Measurements from ENCODE around the gene SCP2. TPM values are rescaled to one million over a fixed set of nuclear protein-coding genes. Genes with fewer than 3 reads are reported as not detected.
"Not testable (repeated sequence)": the region's sequence is repeated elsewhere in the genome, so short reads cannot be mapped to it uniquely, and the experiment has no call there.

Gene SCP2
- total RNA-seq, 2 experiments from 2014 or later, result 78.1 to 81.1 TPM

DNA sequence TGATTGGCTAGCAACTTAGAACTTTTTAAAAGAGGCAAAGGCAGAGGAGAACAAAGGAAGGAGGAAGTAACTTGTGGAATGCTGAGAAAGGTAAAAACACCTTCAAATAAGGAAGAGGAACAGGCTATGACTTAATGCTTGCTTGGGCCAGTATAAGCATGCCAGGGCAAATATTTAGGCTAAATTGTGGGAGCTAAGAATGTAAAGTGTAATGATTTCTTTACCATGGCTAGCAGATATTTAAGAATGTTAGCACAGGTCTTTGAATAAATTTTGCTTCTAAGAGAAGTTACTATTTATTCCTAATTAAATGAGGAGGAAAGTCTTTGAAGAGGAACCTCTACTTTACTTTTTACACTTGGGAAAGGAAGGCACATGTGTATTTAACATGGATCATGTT is 22.5 kb downstream of the SCP2 start:
- POLR2A ChIA-PET; H3K4me3 Mint-ChIP-seq; H3K27ac Mint-ChIP-seq; CTCF ChIA-PET; H3K36me3 Mint-ChIP-seq; intact Hi-C loops (cut with micrococcal nuclease); H3K9me3 Mint-ChIP-seq; DNase-seq; H3K27me3 Mint-ChIP-seq; H3K4me1 Mint-ChIP-seq (ENCODE audit: low read depth): not testable (repeated sequence)

DNA sequence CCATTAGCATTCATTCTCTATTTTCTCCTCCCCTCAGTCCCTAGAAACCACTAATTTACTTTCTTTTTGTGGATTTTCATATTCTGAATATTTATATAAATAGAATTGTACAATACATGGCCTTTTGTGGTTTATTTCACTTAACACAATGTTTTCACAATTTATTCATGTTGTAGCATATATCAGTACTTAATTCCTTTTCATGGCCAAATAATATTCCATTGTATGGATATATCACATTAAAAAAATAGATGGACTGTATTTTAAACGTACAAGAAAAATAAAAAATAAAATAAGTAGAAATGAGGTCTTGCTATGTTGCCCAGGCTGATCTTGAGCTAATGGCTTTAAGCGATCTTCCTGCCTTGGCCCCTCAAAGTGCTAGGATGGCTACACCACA is 25.0 kb downstream of the SCP2 start:
- ChIA-PET CTCF (no interaction called here), POLR2A (interaction anchor here (0.6 kb wide), 1 partner anchor 215 kb away, joined by 3 read pairs; no protein-coding TSS in a partner anchor)
- H3K4me1 Mint-ChIP-seq (ENCODE audit: low read depth), result peaks cover 5% of the 10 kb centered on the region
- no peak overlapping the region for H3K4me3 Mint-ChIP-seq
- H3K36me3 Mint-ChIP-seq, result peaks cover 9% of the 10 kb centered on the region
- no peak overlapping the region for H3K27ac Mint-ChIP-seq
- H3K9me3 Mint-ChIP-seq, result peaks cover 5% of the 10 kb centered on the region
- no peaks in the 10 kb centered on the region for H3K27me3 Mint-ChIP-seq
- no peak for DNase-seq
- intact Hi-C loops (cut with micrococcal nuclease), result no loop called here

DNA sequence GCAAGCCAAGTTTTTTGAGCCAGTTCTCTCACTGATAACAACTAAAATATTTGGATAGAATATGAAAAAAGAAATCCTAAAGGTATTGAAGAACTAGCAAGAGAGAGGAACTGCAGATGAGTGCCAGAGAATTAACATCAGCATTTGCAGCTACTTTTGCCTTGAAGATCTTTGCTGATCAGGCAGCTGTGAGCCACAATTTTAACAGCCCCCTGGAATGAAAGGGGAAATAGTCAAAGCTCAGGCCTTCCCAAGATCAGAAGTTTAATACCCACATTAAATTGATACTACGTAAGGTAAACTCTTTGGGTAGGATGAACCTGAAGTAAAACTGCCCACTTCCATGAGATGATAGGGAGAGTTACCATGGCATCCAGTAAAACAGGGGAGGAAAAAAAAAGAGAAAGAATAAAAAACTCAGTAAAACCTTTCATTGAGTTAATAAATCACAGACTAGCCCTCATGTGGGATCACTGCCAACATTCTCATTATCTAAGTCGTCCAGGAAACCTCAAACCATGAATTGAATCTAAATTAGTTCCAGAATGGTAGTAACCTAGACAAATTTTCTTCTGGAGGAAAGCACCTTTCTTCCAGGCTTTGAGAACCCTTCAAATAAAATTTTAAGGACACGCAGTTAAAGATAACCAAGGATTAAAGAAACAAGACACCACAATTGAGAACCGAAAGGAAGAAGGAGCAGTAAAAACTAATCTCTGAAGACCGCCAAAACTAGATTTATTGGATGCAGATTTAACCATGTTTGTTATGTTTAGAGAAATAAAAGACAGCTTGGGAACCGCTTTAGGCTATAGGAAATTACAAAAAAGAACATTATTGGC is 28.3 kb downstream of the SCP2 start:
- Mint-ChIP-seq H3K36me3 (no peaks in the 10 kb centered on the region), H3K27ac (no peak overlapping the region), H3K27me3 (no peaks in the 10 kb centered on the region), H3K4me1 (ENCODE audit: low read depth) (no peaks in the 10 kb centered on the region), H3K9me3 (no peaks in the 10 kb centered on the region), H3K4me3 (no peak overlapping the region)
- ChIA-PET POLR2A (no interaction called here), CTCF (interaction anchor here (0.6 kb wide), 1 partner anchor 18 kb away, joined by 3 read pairs; no protein-coding TSS in a partner anchor)
- intact Hi-C loops (cut with micrococcal nuclease), result no loop called here
- no peak for DNase-seq

DNA sequence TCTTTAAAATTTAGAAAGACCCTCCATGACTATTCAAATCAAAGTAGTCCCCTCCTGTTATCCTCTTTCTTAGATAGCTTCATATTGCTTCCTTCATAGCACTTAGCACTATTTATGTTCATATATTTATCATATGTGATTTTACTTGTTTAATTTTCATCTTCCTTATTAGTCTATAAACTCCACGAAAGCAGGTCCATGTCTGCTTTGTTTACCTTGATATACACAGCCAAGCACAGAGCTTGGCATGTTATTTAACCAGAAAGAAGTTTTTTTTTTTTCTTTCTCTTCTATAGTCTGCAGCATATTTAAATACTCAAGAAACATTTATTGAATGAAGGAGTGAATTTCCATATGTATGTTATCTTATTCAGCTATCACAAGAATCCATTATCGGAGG is 36.0 kb downstream of the SCP2 start:
- H3K36me3 Mint-ChIP-seq, result peaks cover 3% of the 10 kb centered on the region
- H3K4me3 Mint-ChIP-seq, result no peak overlapping the region
- H3K9me3 Mint-ChIP-seq, result no peaks in the 10 kb centered on the region
- no peaks in the 10 kb centered on the region for H3K27me3 Mint-ChIP-seq
- POLR2A ChIA-PET, result interaction anchor here (0.5 kb wide), 1 partner anchor 338 kb away, joined by 3 read pairs; no protein-coding TSS in a partner anchor
- no peak for DNase-seq
- intact Hi-C loops (cut with micrococcal nuclease), result no loop called here
- no peaks in the 10 kb centered on the region for H3K4me1 Mint-ChIP-seq (ENCODE audit: low read depth)
- CTCF ChIA-PET, result interaction anchor here (1.0 kb wide), 1 partner anchor 14 kb away, joined by 3 read pairs; no protein-coding TSS in a partner anchor
- H3K27ac Mint-ChIP-seq, result no peak overlapping the region

DNA sequence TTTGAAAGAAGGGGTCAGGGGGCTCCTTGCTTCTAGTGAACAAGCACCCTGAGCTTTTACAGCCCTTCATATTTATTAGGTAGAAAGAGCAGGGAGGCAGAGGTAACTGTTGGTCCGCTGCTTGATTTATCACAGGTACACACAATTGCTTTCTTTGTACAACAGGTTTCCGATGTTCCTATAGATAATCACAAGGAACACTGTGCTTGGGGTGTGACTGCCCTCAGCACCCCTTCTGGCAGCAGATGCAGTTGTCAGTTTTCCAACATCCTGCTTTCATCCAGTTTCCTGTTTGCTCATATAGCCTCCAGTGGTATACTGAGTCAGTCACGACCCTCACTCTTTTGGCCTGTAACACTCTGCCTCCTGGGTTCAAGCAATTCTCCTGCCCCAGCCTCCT is 40.6 kb downstream of the SCP2 start:
- H3K27ac Mint-ChIP-seq, result no peak overlapping the region

DNA sequence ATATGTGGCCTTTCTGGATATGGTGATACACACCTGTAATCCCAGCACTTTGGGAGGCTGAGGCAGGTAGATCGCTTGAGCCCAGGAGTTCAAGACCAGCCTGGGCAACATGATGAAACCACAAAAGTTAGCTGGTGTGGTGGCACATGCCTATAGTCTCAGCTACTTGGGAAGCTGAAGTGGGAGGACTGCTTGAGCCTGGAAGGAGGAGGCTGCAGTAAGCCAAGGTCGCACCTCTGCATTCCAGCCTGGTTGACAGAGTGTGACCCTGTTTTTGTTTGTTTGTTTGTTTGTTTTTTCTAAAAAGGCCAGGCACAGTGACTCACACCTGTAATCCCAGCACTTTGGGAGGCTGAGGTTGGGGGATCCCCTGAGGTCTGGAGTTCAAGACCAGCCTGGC is 42.2 kb downstream of the SCP2 start:
- H3K36me3 Mint-ChIP-seq; H3K9me3 Mint-ChIP-seq; POLR2A ChIA-PET; H3K27ac Mint-ChIP-seq; intact Hi-C loops (cut with micrococcal nuclease); H3K4me1 Mint-ChIP-seq (ENCODE audit: low read depth); DNase-seq; CTCF ChIA-PET; H3K4me3 Mint-ChIP-seq; H3K27me3 Mint-ChIP-seq: not testable (repeated sequence)

More for the DNA sequence above, 40.6 kb downstream of the SCP2 start:
- intact Hi-C loops (cut with micrococcal nuclease), result no loop called here
- CTCF ChIA-PET, result no interaction called here
- POLR2A ChIA-PET, result no interaction called here
- H3K4me1 Mint-ChIP-seq (ENCODE audit: low read depth), result no peaks in the 10 kb centered on the region
- no peak for DNase-seq
- H3K36me3 Mint-ChIP-seq, result peaks cover 3% of the 10 kb centered on the region
- H3K4me3 Mint-ChIP-seq, result no peak overlapping the region
- H3K9me3 Mint-ChIP-seq, result no peaks in the 10 kb centered on the region
- no peaks in the 10 kb centered on the region for H3K27me3 Mint-ChIP-seq

DNA sequence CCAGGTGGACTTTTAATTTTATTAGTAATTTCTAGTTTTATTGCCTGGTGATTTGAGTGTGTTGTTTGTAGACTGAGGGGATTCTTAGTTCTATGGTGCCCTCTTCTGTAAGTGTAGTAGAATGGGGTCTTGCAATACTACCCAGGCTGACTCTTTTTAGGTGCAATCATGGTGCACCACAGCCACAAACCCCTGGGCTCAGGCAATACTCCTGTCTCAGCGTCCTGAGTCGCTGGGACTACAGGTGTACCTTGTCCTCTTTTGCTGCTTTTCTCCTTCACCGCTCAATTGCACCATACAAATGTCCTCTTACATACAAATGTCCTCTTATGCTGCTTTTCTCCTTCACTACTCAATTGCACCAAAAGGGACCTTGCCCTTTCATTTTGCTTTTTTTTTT is 43.1 kb downstream of the SCP2 start:
- Mint-ChIP-seq H3K4me1 (ENCODE audit: low read depth) (no peaks in the 10 kb centered on the region), H3K36me3 (peaks cover 5% of the 10 kb centered on the region), H3K27me3 (no peaks in the 10 kb centered on the region), H3K4me3 (no peak overlapping the region), H3K27ac (no peak overlapping the region), H3K9me3 (no peaks in the 10 kb centered on the region)
- no peak for DNase-seq
- CTCF ChIA-PET, result no interaction called here
- POLR2A ChIA-PET, result no interaction called here
- intact Hi-C loops (cut with micrococcal nuclease), result no loop called here

DNA sequence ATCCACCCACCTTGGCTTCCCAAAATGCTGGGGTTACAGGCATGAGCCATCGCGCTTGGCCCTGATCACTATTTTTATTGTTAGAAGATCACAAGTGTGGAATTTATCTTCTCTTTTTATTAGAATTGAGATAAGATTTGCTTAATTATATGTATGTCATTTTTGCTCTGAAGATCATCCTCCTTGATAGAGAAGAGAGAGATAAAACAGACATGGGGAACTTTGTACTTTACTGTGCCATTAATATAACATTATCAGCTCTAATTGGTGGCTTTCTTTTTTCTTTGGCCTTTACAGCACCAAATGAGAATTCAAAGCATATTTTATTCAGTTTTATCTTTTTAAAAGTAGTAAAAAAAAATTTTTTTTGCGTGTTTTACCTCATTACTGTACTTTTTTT is 46.8 kb downstream of the SCP2 start:
- POLR2A ChIA-PET, result no interaction called here
- H3K27me3 Mint-ChIP-seq, result no peaks in the 10 kb centered on the region
- no peaks in the 10 kb centered on the region for H3K4me1 Mint-ChIP-seq (ENCODE audit: low read depth)
- peaks cover 6% of the 10 kb centered on the region for H3K36me3 Mint-ChIP-seq
- DNase-seq, result no peak
- CTCF ChIA-PET, result no interaction called here
- H3K4me3 Mint-ChIP-seq, result no peak overlapping the region
- no peaks in the 10 kb centered on the region for H3K9me3 Mint-ChIP-seq
- no peak overlapping the region for H3K27ac Mint-ChIP-seq
- intact Hi-C loops (cut with micrococcal nuclease), result no loop called here

DNA sequence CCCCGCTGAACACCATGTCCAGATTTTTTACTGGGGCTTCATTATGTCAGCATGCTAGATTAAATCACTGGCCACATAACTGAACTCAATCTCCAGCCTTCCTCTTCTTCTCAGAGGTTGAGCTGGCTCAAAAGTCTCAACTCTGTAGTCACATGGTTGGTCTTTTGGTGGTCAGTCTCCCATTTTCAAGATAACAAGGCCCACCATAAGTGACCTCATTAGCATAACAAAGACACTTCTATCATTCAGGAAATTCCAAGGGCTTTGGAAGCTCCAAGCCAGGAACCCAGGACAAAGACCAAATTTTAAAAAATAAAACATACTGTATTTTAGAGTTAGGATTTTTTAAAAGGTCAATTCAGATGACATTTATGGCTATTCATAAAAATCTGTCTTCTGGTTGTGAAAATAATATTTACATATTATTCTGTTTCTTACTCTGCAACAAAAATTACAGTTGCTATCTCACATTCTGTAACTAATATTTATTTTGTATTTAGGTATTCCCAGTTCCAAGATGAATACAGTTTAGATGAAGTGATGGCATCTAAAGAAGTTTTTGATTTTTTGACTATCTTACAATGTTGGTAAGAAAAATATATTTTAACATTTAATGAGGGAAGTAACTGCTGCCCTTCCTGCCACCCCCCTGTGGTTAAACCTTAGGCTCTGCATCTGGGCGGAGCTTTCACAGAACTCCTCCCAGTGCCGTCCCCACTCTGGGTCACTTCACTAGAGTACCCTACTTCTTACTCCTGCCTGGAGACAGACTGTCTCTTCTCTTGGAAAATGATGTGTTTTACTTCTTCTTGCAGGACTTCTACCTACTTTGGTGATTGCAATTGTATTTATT is 49.3 kb downstream of the SCP2 start:
- Mint-ChIP-seq H3K9me3 (no peaks in the 10 kb centered on the region), H3K36me3 (peaks cover 6% of the 10 kb centered on the region), H3K27ac (no peak overlapping the region), H3K27me3 (no peaks in the 10 kb centered on the region), H3K4me1 (ENCODE audit: low read depth) (no peaks in the 10 kb centered on the region), H3K4me3 (no peak overlapping the region)
- ChIA-PET POLR2A (no interaction called here), CTCF (interaction anchor here (0.7 to 1.2 kb wide), 2 partner anchors 13 to 57 kb away, joined by 3 read pairs; no protein-coding TSS in a partner anchor)
- intact Hi-C loops (cut with micrococcal nuclease), result no loop called here
- DNase-seq, result no peak

DNA sequence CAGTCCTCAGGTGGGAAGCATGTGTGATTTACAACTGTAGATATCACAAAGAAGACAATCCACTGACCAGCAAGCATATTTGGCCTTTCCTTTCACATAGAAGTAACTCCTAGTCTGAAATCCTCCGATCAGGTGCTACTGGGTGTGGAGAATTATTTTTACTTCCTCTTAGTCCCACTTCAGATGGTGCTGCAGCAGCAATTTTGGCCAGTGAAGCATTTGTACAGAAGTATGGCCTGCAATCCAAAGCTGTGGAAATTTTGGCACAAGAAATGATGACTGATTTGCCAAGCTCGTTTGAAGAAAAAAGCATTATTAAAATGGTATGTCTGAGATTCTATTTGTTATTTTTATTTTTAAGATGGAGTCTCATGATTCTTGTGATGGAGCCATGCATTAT is 51.0 kb downstream of the SCP2 start:
- Mint-ChIP-seq H3K27me3 (no peaks in the 10 kb centered on the region), H3K9me3 (peaks cover 3% of the 10 kb centered on the region), H3K4me3 (no peak overlapping the region), H3K27ac (no peak overlapping the region), H3K4me1 (ENCODE audit: low read depth) (no peaks in the 10 kb centered on the region), H3K36me3 (peaks cover 16% of the 10 kb centered on the region)
- no peak for DNase-seq
- intact Hi-C loops (cut with micrococcal nuclease), result no loop called here
- ChIA-PET POLR2A (no interaction called here), CTCF (no interaction called here)

DNA sequence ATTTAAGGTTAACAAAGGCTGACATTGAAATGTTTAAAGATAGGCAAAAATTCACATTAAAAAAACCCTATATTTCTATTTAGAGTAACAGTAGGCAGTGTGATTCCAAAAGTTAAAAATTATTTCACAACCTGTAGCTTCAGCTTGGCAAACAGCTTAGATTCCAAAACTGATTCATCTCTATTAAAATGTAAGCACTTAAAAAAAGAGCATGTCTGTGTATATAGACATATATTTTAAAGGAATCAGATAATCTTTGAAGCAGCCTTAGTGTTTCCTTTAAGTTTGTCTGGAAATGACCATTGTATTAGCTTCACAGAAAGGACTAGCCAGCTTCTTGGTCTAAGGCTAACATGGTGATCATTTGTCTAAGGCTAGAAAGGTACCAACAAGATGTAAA is 65.7 kb downstream of the SCP2 start:
- H3K27me3 Mint-ChIP-seq; H3K9me3 Mint-ChIP-seq; H3K4me1 Mint-ChIP-seq (ENCODE audit: low read depth); H3K27ac Mint-ChIP-seq; DNase-seq; H3K4me3 Mint-ChIP-seq; CTCF ChIA-PET; intact Hi-C loops (cut with micrococcal nuclease); H3K36me3 Mint-ChIP-seq; POLR2A ChIA-PET: not testable (repeated sequence)

DNA sequence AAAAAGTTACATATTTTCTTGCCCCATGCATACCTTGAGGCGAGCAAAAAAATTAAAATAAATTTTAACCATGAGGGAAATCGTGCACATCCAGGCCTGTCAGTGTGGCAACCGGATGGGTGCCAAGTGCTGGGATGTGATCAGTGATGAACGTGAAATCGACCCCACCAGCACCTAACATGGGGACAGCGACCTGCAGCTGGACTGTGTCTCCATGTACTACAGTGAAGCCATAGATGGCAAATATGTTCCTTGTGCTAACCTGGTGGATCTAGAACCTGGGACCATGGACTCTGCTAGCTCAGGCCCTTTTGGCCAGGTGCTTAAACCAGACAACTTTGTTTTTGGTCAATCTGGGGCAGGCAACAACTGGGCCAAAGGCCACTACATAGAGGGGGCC is 67.6 kb downstream of the SCP2 start:
- intact Hi-C loops (cut with micrococcal nuclease), result no loop called here
- ChIA-PET POLR2A (no interaction called here), CTCF (no interaction called here)
- no peak overlapping the region for H3K4me3 Mint-ChIP-seq
- H3K36me3 Mint-ChIP-seq, result peaks cover 6% of the 10 kb centered on the region
- no peaks in the 10 kb centered on the region for H3K4me1 Mint-ChIP-seq (ENCODE audit: low read depth)
- no peak for DNase-seq
- H3K9me3 Mint-ChIP-seq, result no peaks in the 10 kb centered on the region
- no peak overlapping the region for H3K27ac Mint-ChIP-seq
- no peaks in the 10 kb centered on the region for H3K27me3 Mint-ChIP-seq

All from activated CD4-positive, alpha-beta memory T cell treated with anti-CD3 and anti-CD28 coated beads for 36 hours (primary cell).